Measurements from ENCODE around the gene CYLD.

DNA sequence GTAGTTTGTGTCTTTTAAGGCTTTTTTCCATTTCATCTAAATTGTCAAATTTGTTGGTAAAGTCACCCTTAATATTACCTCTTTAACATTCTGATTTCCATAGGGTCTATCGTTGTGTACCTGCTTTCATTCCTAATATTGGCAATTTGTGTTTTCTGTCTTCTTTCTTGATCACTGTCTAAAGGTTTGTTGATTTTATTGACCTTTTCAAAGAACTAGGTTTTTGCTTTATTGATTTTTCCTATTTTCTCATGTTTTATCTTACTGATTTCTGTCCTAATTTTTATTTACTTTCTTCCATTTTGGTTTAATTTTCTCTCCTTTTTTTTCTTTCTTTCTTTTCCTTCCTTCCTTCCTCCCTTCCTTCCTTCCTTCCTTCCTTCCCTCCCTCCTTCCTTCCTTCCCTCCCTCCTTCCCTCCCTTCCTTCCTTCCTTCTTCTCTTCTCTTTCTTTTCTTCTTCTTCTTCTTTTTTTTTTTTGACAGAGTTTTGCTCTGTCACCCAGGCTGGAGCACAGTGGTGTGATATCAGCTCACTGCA is 86.3 kb downstream of the CYLD start:
- TF ChIP-seq FOSL1 (IDR thresholded peaks at IDR 0.05; ENCODE audit: low read depth) (no peak), POLR2A (IDR thresholded peaks at IDR 0.05; ENCODE audit: borderline replicate concordance, extremely low read depth, insufficient read depth, insufficient read length) (no peak)
- TF ChIP-seq, protein P1, sequence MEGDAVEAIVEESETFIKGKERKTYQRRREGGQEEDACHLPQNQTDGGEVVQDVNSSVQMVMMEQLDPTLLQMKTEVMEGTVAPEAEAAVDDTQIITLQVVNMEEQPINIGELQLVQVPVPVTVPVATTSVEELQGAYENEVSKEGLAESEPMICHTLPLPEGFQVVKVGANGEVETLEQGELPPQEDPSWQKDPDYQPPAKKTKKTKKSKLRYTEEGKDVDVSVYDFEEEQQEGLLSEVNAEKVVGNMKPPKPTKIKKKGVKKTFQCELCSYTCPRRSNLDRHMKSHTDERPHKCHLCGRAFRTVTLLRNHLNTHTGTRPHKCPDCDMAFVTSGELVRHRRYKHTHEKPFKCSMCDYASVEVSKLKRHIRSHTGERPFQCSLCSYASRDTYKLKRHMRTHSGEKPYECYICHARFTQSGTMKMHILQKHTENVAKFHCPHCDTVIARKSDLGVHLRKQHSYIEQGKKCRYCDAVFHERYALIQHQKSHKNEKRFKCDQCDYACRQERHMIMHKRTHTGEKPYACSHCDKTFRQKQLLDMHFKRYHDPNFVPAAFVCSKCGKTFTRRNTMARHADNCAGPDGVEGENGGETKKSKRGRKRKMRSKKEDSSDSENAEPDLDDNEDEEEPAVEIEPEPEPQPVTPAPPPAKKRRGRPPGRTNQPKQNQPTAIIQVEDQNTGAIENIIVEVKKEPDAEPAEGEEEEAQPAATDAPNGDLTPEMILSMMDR (IDR thresholded peaks at IDR 0.05 in 2 of 3, conservative IDR thresholded peaks at IDR 0.05 in 1 of 3; ENCODE audit: borderline replicate concordance in 1 of 3, insufficient read depth in 1 of 3, low read depth in 2 of 3, low read length in 2 of 3) = no peak
- TF ChIP-seq, protein P2, sequence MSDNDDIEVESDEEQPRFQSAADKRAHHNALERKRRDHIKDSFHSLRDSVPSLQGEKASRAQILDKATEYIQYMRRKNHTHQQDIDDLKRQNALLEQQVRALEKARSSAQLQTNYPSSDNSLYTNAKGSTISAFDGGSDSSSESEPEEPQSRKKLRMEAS (IDR thresholded peaks at IDR 0.05) = no peak
